HG02588 (cell line): ENCODE data around the gene EIF3K.
"Not testable (repeated sequence)": the region's sequence is repeated elsewhere in the genome, so short reads cannot be mapped to it uniquely, and the experiment has no call there.

Experiments
- ATAC-seq: cut with Tn5 transposase; IDR thresholded peaks from one replicate; pipeline ENCODE4 v1.9.1; 2021; ENCODE audit warnings: mild to moderate bottlenecking, moderate library complexity; ENCODE audit not compliant: unreplicated experiment

Gene EIF3K

DNA sequence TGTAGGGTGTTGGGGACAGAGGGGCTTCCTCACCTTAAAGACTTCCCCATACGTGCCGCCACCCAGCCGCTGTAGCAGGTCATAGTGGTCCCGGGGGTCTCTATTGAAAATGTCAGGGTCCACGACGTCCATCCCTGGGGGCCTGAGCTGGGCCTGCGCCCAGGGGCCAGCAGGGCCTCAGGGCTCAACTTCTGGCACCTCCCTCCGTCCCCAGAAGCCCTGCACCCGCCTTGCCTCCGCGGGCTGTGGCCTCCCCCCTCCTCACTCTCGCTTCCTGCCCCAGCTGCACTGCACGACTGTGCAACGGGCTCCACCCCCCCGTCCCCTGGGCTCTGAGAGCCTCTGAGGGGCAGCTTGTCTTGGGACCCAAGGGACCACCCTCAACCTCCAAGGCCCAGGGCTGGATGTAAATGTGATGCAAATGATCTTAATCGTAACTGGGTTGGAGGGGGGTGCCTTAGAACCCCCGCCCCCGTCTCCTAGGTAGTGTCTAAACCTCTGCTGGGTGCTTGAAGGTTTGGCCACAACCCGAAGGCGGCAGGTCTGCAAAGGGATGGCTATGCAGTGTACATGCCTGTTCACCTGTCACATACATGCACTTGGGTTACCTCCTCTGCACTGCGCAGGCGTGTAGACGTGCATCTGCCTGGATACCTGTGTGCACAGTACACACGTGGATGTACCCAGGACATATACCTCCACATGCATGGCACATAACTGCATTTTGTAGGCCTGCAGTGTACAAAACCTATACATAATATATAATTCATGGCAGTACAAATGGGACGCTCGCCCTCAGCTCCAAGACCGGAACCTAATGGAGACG, 1.0 kb upstream of the EIF3K start, which contains the start of gene MAP4K1:
Gene MAP4K1 (minus strand): TSS at position 190 of the 826 bp plus-strand sequence. CDS start 58 bp downstream, at position 132.
- ATAC-seq, result peak; percentile 44

GRCh38 chr19:38619361-38620174, 580 bp downstream of the EIF3K start:
- no peak for ATAC-seq

GRCh38 chr19:38624822-38625221, 5.8 kb downstream of the EIF3K start:
- ATAC-seq, result no peak

- no peak for ATAC-seq
Observed at GRCh38 chr19:38626401-38626800, 7.4 kb downstream of the EIF3K start.

DNA sequence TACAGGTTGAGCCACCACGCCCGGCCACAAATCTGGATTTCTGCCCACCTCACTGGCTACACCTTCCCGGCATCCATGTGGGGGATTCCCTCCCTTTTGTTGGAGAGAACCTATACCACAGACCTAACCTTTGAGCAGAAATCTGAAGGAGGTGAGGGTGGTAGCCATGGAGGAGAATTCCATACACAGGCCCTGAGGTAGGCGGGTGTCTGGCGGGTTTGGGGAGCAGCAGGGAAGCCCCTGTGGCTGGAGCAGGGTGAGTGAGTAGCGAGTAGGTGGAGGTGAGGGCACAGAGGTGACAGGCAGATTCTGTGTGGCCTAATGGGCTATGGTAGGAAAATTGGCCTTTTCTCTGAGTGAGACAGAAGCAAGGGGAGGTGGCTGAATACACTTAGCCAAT, 10.6 kb downstream of the EIF3K start:
- ATAC-seq, result no peak

GRCh38 chr19:38631301-38631700, 12.3 kb downstream of the EIF3K start:
- not testable (repeated sequence) for ATAC-seq

DNA sequence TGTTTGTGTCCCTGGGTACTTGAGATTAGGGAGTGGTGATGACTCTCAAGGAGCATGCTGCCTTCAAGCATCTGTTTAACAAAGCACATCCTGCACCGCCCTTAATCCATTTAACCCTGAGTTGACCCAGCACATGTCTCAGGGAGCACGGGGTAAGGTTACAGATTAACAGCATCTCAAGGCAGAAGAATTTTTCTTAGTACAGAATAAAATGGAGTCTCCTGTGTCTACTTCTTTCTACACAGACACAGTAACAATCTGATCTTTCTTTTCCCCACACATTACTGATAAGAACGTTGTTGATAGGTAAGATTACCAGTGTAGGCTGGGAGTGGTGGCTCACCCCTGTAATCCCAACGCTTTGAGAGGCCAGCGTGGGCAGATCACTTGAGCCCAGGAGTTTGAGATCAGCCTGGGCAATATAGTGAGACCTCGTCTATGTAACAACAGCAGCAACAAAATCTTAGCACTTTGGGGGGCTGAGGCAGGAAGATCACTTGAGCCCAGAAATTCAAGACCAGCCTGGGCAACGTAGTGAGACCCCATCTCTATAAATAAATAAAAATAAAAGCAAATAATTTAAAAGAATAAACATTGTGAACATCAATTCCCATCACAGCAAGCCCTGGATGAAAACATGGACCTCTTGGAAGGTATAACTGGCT, 13.0 kb downstream of the EIF3K start:
- not testable (repeated sequence) for ATAC-seq

DNA sequence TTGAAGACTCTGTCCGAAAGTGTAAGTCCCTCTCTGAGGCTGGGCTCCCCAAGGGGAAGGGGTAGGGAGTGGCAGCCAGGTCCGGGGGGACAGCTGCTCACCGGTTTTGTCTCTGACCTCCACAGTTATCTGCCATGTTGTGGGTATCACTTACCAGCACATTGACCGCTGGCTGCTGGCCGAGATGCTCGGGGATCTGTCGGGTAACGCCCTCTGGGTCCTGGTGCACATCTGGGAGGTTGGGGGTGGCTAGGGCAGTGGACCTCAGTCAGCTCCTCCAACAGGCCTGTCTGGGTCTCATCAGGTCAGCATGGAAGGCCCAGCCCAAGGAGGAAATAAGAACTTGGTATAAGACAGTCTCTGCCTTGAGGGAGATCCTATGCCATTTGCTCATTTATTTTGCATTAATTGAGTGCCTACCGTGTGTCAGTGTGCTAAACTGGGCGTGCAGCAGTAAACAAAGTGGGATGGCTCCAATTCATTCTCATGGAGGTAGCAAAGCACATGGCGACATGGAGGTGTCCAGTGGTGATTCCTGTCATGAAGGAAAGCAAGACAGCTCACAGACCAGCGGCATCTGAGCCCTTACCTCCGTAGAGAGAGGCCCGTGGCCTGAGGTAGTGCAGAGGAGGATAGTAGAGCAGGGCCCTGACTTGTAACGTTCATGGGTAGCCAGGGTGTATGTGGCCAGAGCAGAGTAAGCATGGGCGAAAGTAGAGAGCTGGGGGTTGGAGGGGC, 13.7 kb downstream of the EIF3K start:
- no peak for ATAC-seq

GRCh38 chr19:38634757-38635482, 15.9 kb downstream of the EIF3K start:
- ATAC-seq, result no peak

- no peak for ATAC-seq
Observed at GRCh38 chr19:38635483-38636399, 16.8 kb downstream of the EIF3K start.

DNA sequence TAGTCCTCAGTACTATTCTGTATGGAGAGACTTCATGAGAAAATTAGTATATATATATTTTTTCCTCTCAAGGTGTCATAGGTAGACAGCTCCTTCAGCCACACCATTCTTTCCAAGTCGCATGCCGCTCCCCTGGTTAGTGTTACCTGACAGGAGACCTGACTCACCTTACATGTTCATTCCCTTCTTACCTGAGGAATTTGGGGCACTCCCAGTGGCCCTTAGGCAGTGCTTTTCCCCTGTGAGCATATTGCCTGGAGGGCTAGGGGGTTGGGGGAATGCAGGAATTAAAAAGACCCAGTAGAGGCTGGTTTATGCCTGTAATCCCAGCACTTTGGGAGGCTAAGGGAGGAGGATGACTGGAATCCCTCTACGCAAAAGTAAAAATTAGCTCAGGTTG, 19.5 kb downstream of the EIF3K start:
- no peak for ATAC-seq

- no peak for ATAC-seq
Observed at GRCh38 chr19:38639679-38640078, 20.7 kb downstream of the EIF3K start.

- ATAC-seq, result no peak
Observed at GRCh38 chr19:38640368-38640767, 21.4 kb downstream of the EIF3K start.

- no peak for ATAC-seq
Observed at GRCh38 chr19:38642176-38642575, 23.2 kb downstream of the EIF3K start.

GRCh38 chr19:38644719-38645118, 25.7 kb downstream of the EIF3K start:
- no peak for ATAC-seq

DNA sequence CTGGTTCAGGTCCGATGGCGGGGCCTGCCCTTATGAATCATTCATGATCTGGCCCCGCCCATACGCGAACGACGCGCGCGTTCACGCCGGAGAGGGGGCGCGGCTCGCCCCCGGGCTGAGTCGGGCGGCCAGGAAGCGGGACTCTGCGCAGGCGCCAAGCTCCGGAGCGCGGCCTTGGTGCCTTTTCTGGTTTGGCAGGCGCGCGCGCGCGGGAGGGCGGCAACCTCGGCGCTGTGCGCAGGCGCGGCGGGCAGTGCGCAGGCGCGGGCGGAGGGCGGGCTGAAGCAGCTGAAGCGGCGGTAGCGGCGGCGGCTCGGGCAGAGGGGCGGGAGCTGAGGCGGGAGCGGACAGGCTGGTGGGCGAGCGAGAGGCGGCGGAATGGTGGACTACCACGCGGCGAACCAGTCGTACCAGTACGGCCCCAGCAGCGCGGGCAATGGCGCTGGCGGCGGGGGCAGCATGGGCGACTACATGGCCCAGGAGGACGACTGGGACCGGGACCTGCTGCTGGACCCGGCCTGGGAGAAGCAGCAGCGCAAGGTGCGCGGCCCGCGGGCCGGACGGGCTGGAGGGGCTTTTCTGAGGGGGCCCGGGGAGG, 28.5 kb downstream of the EIF3K start, which contains the start of gene ACTN4:
Gene ACTN4 (plus strand): TSS at position 282 of the 598 bp plus-strand sequence. CDS start 97 bp downstream, at position 379.
- ATAC-seq, result peak; percentile 86

GRCh38 chr19:38647966-38648768, 29.2 kb downstream of the EIF3K start:
- no peak for ATAC-seq
